Measurements from ENCODE around the gene SGK1. TPM values are rescaled to one million over a fixed set of nuclear protein-coding genes. Genes with fewer than 3 reads are reported as not detected.
A peak's percentile ranks its signal among the peaks of the same experiment; 100 is the strongest.

The SGK1 gene
- total RNA-seq, 4 donors from 2014 or later: 46.2 to 1,239 (median 876) TPM

- no peaks in the 10 kb centered on the region for H3K27me3 ChIP-seq
- H3K36me3 ChIP-seq: no peaks in the 10 kb centered on the region
- H3K4me1 ChIP-seq: peaks cover 0 to 13% (median 0%) of the 10 kb centered on the region in 4 donors
- WGBS, 2 donors (ENCODE audit: low coverage in 1 of 2): 76% methylated on average over 1 of the region's 1 CpG; no CpG with 5 or more reads in 1 of the 2 donors
- no peak overlapping the region for H3K4me3 ChIP-seq
- no peaks in the 10 kb centered on the region for H3K9me3 ChIP-seq
- no peak for TF ChIP-seq EP300 (IDR thresholded peaks at IDR 0.05; ENCODE audit: low read depth)
- no peak for TF ChIP-seq POLR2A (IDR thresholded peaks at IDR 0.05)
- no peak for TF ChIP-seq POLR2AphosphoS5 (IDR thresholded peaks at IDR 0.05)
- TF ChIP-seq CTCF (IDR thresholded peaks at IDR 0.05): no peak
- no peak for DNase-seq
- in situ Hi-C loops (cut with MboI; ENCODE audit: low pct_ligation_motif_present in 1 of 4, low pct_unique_long_range_greater_than_20kb in 1 of 4, low sequenced_read_pairs in 3 of 4) (no loop called here), intact Hi-C loops (cut with DNase I; ENCODE audit: low total_unique reads) (no loop called here)
- peak overlapping the region in 1 of 4 donors; percentile 46 for H3K27ac ChIP-seq
Measured at GRCh38 chr6:134289204-134289575, 28.7 kb downstream of the SGK1 start.

GRCh38 chr6:134288538-134289203, 29.2 kb downstream of the SGK1 start:
- peak overlapping the region in 2 of 4 donors; percentile 42 to 46 for H3K27ac ChIP-seq
- 34 to 59% methylated on average over 3 of the region's 3 CpGs for WGBS, 2 donors (ENCODE audit: low coverage in 1 of 2)
- intact Hi-C loops (cut with DNase I; ENCODE audit: low total_unique reads) (no loop called here), in situ Hi-C loops (cut with MboI; ENCODE audit: low pct_ligation_motif_present in 1 of 4, low pct_unique_long_range_greater_than_20kb in 1 of 4, low sequenced_read_pairs in 3 of 4) (no loop called here)
- no peaks in the 10 kb centered on the region for H3K27me3 ChIP-seq
- TF ChIP-seq POLR2AphosphoS5 (IDR thresholded peaks at IDR 0.05): no peak
- no peak for TF ChIP-seq EP300 (IDR thresholded peaks at IDR 0.05; ENCODE audit: low read depth)
- no peak for TF ChIP-seq CTCF (IDR thresholded peaks at IDR 0.05)
- peaks cover 0 to 13% (median 0%) of the 10 kb centered on the region in 4 donors for H3K4me1 ChIP-seq
- no peak overlapping the region for H3K4me3 ChIP-seq
- no peaks in the 10 kb centered on the region for H3K36me3 ChIP-seq
- H3K9me3 ChIP-seq: no peaks in the 10 kb centered on the region
- no peak for DNase-seq

- Histone ChIP-seq H3K27me3 (no peaks in the 10 kb centered on the region), H3K27ac (peak overlapping the region in 2 of 4 donors; percentile 42 to 46), H3K4me3 (no peak overlapping the region), H3K36me3 (no peaks in the 10 kb centered on the region), H3K9me3 (no peaks in the 10 kb centered on the region), H3K4me1 (peaks cover 0 to 13% (median 0%) of the 10 kb centered on the region in 4 donors)
- intact Hi-C loops (cut with DNase I; ENCODE audit: low total_unique reads) (no loop called here), in situ Hi-C loops (cut with MboI; ENCODE audit: low pct_ligation_motif_present in 1 of 4, low pct_unique_long_range_greater_than_20kb in 1 of 4, low sequenced_read_pairs in 3 of 4) (no loop called here)
- 72 to 90% methylated on average over 2 of the region's 2 CpGs for WGBS, 2 donors (ENCODE audit: low coverage in 1 of 2)
- no peak for DNase-seq
- no peak for TF ChIP-seq POLR2AphosphoS5 (IDR thresholded peaks at IDR 0.05)
Measured at GRCh38 chr6:134287859-134288537, 29.9 kb downstream of the SGK1 start.

- TF ChIP-seq EP300 (IDR thresholded peaks at IDR 0.05; ENCODE audit: low read depth): no peak
- no peak for TF ChIP-seq POLR2AphosphoS5 (IDR thresholded peaks at IDR 0.05)
- no peak for TF ChIP-seq POLR2A (IDR thresholded peaks at IDR 0.05)
- no peak for TF ChIP-seq CTCF (IDR thresholded peaks at IDR 0.05)
- no peak overlapping the region for H3K4me3 ChIP-seq
- no peak for DNase-seq
- in situ Hi-C loops (cut with MboI; ENCODE audit: low pct_ligation_motif_present in 1 of 4, low pct_unique_long_range_greater_than_20kb in 1 of 4, low sequenced_read_pairs in 3 of 4): no loop called here
- H3K4me1 ChIP-seq: no peaks in the 10 kb centered on the region
- H3K27me3 ChIP-seq: no peaks in the 10 kb centered on the region
- H3K36me3 ChIP-seq: no peaks in the 10 kb centered on the region
- intact Hi-C loops (cut with DNase I; ENCODE audit: low total_unique reads): no loop called here
- H3K27ac ChIP-seq: no peak overlapping the region
- no peaks in the 10 kb centered on the region for H3K9me3 ChIP-seq
- 89 to 93% methylated on average over 3 of the region's 3 CpGs for WGBS, 2 donors (ENCODE audit: low coverage in 1 of 2)
Measured at GRCh38 chr6:134282816-134283215, 35.1 kb downstream of the SGK1 start.
